GM19467 (cell line): ENCODE data around the gene CAMSAP3.

ENCODE experiments used
- ATAC-seq: cut with Tn5 transposase; IDR thresholded peaks from one replicate; pipeline ENCODE4 v1.9.1; 2021; ENCODE audit warnings: mild to moderate bottlenecking, moderate library complexity; ENCODE audit not compliant: unreplicated experiment

CAMSAP3 gene

DNA sequence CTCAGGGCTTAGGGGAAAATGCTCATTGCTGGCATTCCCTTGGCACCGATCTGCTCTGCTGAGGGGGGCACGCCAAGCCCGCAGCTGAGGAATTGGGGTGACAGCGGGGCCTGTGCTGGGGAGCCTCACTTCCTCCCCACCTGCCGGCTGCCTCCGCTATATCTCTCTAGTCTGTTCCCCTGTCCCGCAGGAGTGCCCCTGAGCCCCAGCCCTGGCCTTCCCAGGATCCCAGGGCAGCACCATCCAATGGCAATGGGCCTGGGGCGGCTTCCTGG lies 50.7 kb downstream of the CAMSAP3 start:
- ATAC-seq: no peak

DNA sequence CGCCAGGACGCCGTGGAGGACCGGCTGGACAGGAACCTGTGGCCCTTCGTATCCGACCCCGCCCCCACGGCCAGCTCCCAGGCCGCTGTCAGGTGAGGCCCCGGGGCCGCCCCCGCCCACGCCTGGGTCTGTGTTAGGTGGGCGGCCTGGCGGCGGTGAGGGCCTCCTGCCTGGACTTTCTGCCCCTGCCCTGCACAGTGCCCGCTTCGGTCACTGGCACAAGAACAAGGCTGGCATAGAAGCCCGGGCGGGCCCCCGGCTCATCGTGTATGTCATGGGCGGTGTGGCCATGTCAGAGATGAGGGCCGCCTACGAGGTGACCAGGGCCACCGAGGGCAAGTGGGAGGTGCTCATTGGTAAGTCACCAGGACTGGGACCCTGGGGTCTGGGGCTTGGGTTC lies 51.5 kb downstream of the CAMSAP3 start:
- ATAC-seq: no peak

DNA sequence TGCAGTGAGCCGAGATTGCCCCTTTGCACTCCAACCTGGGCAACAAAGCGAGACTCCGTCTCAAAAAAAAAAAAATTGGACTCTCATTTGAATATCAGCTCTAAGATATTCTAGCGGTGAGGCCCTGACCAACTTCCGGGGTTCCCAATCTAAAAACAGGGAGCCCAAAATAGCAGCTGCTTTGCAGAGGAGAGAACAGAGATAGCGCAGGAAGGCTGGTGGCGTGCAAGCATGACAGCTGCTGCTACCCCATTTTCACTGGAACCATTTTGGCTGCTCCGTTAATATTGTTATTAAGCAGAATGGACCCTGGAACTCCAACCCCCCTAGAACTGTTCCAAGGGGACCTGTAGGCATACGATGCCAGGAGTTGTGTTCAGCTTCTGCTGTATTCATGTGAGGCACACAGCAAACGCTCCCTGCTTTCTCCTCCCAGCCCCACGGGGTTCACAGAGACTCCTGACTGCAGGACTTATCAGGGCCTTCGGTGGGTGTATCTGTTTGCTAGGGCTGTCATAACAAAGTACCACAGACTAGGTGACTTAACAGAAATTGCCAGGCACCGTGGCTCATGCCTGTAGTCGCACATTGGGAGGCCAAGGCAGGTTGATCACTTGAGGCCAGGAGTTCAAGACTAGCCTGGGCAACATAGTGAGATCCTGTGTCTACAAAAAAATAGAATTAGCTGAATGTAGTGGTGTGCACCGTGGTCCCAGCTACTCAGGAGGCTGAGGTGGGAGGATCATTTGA lies 52.8 kb downstream of the CAMSAP3 start:
- no peak for ATAC-seq

DNA sequence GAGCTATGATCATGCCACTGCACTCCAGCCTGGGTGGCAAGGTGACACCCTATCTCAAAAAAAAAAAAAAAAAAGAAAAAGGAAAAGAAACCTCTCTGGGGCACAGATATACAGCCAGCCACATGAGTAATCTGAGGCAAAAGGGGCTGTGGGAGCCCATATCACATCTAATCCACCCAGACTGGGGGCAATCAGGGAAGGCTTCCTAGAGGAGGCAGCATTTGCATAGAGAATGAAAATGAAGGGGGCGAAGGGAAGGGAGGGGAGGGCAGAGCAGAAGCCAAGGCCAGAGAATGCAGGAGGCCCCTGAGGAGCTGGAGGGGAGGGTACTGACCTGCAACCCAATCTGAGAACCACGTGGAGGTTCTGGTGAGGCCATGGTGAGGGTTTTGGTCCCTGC lies 54.5 kb downstream of the CAMSAP3 start:
- ATAC-seq: no peak

DNA sequence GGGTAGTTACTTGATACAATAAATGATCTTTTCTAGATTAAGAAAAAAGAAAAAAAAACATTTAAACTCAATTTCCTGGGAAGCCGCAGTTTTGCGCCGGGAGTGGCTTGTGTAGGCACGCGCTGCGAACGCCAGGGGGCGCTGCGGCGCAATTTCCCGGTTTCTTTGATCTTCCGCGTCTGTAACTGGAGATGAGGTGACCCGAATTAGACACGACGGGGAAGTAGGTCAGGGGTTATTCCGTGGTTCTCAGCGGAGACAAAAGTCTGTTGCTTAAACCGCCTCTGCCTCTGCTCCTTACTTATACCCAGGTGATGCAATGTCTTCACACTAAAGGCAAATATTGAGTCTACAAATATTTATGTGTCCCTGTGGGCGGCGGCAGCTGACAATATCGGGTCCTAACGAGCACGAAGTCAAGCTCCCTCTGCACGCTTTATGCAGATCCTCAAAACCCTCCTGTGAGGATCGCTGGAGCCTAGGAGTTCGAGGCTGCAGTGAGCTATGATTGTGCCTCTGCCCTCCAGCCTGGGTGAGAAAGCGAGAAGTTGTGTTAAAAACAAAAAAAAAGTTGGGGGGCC lies 56.5 kb downstream of the CAMSAP3 start:
- ATAC-seq: no peak

DNA sequence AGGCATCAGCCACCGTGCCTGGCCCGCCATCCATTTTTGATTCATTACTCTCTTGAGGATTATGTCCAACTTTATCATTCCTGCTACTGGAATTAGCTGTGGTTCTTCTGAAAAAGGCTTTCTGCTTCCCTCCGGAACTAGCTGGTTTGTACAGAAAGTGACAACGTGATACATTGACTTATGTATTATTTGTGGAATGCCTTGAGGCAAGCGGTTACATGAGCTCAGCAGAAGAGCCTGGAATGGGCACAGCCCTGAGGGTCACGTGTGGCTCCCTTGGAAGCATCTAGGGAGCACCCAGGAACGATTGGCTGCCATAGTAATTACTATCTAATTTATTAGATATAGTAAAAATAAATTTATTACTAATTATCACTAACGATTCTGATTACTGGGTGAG lies 58.7 kb downstream of the CAMSAP3 start:
- no peak for ATAC-seq

DNA sequence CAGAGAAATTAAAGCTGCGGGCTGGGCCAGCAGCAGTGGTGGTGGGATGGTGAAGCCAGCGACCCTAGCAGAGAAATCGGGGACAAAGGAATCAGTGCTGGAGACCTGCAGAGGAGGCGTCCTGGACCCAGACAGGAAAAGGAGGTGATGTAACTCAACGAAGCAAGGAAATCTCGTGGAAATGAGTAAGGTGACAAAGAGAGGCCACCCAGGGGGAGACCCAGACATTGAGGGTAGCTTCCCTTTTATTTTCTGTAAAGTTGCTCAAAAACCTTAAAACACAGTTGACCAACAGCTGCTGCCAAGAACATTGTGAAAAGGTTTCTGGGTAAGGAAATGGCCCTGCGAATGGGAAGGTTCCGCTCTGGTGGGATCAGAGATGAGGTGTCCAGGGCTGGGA lies 59.9 kb downstream of the CAMSAP3 start:
- no peak for ATAC-seq

DNA sequence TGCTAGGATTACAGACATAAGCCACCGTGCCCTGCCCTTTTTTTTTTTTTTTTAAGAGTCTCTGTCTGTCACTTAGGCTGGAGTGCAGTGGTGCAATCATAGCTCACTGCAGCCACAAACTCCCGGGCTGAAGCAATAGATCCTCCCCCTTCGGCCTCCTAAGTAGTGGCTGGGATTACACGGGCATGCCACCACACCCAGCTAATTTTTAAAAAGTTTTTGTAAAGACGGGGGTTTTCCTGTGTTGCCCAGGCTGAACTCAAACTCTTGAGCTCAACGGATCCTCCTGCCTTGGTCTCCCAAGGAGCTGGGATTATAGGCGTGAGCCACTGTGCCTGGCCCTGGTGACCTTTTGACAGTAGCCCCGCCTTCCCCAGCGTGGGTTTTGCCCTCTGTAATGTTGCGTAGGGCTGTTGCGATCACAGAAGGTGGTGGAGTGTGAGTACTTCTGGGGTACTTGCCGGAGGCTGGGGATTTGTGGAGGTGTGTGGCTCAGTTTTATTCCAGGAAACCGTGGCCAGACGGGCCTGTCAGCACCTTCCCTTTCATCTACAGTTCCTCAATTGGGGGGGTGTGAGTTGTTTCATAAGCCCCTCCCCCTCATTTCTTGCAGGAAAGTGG lies 61.6 kb downstream of the CAMSAP3 start:
- no peak for ATAC-seq

DNA sequence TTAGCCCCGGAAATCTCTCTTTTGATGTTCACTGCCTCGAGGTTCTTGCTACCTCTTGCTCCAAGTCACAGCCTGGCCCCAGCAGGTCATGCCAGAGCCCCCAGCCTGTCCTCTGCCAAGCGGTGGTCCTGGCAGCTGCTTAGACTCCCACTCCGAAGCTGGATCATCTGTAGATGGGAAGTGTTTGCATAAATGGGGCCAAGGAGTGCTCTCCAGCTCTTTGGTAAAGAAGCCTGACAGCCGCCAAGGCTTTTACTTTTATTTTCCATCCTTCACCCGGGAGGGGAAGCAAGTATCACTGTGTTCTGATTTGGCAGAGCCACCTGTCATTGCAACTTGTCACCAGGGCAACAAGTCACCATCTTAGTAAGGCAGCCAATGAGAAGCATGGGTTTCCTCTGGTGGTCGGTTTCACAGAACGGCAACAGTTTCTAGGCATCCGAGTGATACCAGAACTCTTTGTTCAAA lies 62.6 kb downstream of the CAMSAP3 start:
- ATAC-seq: peak; percentile 79

DNA sequence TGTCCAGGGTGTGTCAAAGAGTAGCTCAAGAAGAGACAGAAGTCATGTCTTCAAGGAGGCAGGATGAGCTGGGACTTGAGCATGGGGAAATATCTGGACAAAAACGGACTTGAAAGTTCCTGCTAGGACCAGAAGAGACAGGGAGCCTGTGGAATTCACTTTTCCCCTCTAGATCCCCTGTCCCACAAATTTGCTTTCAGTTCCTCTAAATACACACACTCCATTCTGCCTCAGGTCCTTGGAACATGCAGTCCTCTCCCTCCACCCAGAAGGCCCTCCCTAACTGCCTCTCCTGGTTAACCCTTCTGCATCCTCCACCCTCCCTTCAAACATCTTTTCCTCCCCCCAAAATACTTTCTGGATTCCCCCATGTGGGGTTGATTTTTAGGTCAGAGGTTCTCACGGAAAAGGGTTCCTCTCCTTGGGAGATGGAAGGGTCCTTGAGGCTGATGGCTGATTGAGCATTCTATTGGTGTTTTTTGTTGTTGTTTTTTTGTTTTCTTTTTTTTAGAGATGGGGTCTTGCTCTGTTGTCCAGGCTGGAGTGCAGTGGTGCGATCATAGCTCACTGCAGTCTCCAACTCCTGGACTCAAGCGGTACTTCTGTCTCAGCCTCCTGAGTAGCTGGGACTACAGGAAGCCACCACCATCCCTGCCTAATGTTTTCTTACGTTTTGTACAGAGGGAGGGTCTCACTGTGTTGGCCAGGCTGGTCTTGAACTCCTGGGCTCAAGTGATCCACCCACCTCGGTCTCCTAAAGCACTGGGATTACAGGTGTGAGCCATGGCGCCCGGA lies 66.3 kb downstream of the CAMSAP3 start:
- no peak for ATAC-seq

DNA sequence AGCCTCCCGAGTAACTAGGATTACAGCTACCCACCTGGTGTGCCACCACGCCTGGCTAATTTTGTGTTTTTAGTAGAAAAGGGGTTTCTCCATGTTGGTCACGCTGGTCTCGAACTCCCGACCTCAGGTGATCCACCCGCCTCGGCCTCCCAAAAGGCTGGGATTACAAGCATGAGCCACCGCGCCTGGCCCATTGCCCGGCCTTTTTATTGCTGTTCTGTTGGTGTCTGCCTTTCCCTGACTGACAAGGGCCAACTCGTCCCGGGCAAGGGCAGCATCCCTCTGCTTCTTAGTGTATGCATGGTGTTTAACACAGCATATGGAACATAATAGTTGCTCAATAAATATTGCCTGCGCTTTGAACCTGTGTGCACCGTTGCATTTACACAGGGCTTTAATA lies 67.0 kb downstream of the CAMSAP3 start:
- ATAC-seq: no peak

DNA sequence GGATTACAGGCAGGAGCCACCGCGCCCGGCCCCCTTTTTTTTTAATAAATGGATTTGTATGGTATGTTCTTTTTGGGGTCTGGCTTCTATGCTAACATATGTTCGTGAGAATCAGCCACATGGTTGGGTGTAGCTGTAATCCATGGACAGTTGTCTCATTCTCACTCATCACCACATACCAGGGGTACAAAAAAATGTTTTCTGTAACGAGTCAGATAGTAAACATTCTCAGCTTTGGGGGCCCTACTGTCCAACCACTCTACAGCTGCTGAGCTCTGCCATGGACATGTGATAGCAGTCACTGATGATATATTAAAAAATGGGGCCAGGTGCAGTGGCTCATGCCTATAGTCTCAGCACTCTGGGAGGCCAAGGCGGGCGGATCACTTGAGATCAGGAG lies 68.0 kb downstream of the CAMSAP3 start:
- no peak for ATAC-seq

DNA sequence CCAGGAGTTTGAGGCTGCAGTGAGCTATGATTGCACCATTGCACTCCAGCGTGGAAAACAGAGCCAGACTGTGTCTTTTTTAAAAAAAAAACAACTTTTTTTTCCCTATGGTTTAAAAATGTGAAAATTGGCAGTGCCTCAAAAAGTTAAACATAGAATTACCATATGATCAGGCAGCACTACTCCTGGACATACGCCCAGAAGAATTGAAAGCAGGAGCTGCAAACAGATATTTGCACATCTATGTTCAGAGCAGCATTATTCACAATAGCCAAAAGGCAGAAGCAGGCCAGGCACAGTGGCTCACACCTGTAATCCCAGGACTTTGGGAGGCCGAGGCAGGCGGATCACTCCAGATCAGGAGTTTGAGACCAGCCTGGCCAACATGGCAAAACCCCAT lies 69.4 kb downstream of the CAMSAP3 start:
- ATAC-seq: no peak
